HG02642 (cell line): ENCODE data around the gene ARHGAP35.

Experiments used
- ATAC-seq: cut with Tn5 transposase; IDR thresholded peaks from one replicate; pipeline ENCODE4 v1.9.1; 2021; ENCODE audit warnings: mild to moderate bottlenecking; ENCODE audit not compliant: unreplicated experiment, poor library complexity

ARHGAP35 gene

GRCh38 chr19:46898731-46899130 is 37.9 kb downstream of the ARHGAP35 start:
- ATAC-seq, result no peak

- ATAC-seq, result no peak
These were observed 39.5 kb downstream of the ARHGAP35 start for GRCh38 chr19:46900341-46900740.

- no peak for ATAC-seq
These were observed 41.1 kb downstream of the ARHGAP35 start for GRCh38 chr19:46901701-46902401.

GRCh38 chr19:46902402-46902766 is 41.6 kb downstream of the ARHGAP35 start:
- ATAC-seq, result no peak

- ATAC-seq, result no peak
These were observed 42.7 kb downstream of the ARHGAP35 start for GRCh38 chr19:46903458-46903857.

- no peak for ATAC-seq
These were observed 43.6 kb downstream of the ARHGAP35 start for GRCh38 chr19:46904114-46905060.

GRCh38 chr19:46906221-46906620 is 45.4 kb downstream of the ARHGAP35 start:
- ATAC-seq, result no peak

- no peak for ATAC-seq
These were observed 47.1 kb downstream of the ARHGAP35 start for GRCh38 chr19:46907880-46908279.

GRCh38 chr19:46909356-46909755 is 48.6 kb downstream of the ARHGAP35 start:
- ATAC-seq, result no peak
